Prostate gland (tissue), 2 donors: ENCODE results near the gene SAMD4A.

Experiments
- POLR2AphosphoS5 ChIP-seq: sonication (generic); formaldehyde crosslinking; IDR thresholded peaks from one replicate; pipeline ENCODE4 v1.6.1; 2017; ENCODE audit warnings: antibody characterized with exemption
- TF ChIP-seq, protein P1 (sequence below), 4 experiments: fragments of 200-600 bp in 2 of 4; fragments of 450-650 bp in 2 of 4; sonication (generic) in 2 of 4; IDR thresholded peaks; 1 replicate in 3 of 4; 2 replicates in 1 of 4; pipeline ENCODE4 v1.5.1; 2016 to 2019; ENCODE audit warnings: antibody characterized with exemption in 4 of 4, mild to moderate bottlenecking in 2 of 4, moderate library complexity in 2 of 4

DNA sequence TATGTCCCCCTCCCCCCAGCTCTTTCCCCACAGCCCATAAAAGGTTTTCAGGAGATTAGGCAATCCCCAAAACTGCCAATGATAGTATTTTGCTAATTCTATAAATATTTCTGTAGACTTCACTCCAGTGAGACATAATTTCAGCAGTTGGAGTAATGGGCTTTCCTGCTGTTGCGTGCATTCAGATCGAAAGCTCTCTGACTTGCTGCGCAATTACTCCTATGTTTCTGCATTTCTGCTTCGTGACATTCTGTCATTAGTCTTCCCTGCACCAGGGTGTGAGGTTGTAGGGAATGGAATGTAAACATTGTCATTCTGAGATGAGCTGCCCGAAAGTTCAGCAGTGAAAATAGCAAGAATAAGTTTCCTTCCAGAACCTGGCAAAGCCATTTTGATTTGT, 58.2 kb downstream of the SAMD4A start:
- TF ChIP-seq, protein P1, sequence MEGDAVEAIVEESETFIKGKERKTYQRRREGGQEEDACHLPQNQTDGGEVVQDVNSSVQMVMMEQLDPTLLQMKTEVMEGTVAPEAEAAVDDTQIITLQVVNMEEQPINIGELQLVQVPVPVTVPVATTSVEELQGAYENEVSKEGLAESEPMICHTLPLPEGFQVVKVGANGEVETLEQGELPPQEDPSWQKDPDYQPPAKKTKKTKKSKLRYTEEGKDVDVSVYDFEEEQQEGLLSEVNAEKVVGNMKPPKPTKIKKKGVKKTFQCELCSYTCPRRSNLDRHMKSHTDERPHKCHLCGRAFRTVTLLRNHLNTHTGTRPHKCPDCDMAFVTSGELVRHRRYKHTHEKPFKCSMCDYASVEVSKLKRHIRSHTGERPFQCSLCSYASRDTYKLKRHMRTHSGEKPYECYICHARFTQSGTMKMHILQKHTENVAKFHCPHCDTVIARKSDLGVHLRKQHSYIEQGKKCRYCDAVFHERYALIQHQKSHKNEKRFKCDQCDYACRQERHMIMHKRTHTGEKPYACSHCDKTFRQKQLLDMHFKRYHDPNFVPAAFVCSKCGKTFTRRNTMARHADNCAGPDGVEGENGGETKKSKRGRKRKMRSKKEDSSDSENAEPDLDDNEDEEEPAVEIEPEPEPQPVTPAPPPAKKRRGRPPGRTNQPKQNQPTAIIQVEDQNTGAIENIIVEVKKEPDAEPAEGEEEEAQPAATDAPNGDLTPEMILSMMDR (IDR thresholded peaks at IDR 0.05), result no peak
- TF ChIP-seq POLR2AphosphoS5, result no peak
